GM19035 (cell line): ENCODE data around the gene ARHGAP8.
"Not testable (repeated sequence)": the region's sequence is repeated elsewhere in the genome, so short reads cannot be mapped to it uniquely, and the experiment has no call there.

Experiments used
- ATAC-seq: cut with Tn5 transposase; IDR thresholded peaks from one replicate; pipeline ENCODE4 v1.9.1; 2021; ENCODE audit not compliant: unreplicated experiment

ARHGAP8 gene

DNA sequence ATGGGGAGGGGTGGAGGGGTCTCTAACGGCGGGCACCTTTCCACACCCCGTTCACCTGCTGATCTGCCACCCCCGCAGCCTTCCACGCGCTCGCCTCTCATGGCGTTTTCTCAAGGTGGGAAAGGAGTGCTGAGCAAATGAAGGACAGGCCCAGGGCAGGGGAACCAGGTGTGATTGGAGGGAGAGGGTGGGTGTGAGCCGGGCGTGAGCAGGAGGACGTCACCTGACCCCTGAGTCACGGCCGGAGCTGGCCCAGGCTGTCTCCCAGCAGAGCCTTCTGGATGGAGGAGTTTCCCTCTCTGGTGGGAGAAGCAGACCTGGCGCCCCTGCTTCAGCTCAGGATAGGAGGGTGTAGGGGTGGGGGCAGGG, 14.0 kb upstream of the ARHGAP8 start:
- ATAC-seq, result no peak

- ATAC-seq, result no peak
Measured at GRCh38 chr22:44739024-44739423, 13.4 kb upstream of the ARHGAP8 start.

- ATAC-seq, result not testable (repeated sequence)
Measured at GRCh38 chr22:44739666-44740065, 12.7 kb upstream of the ARHGAP8 start.

DNA sequence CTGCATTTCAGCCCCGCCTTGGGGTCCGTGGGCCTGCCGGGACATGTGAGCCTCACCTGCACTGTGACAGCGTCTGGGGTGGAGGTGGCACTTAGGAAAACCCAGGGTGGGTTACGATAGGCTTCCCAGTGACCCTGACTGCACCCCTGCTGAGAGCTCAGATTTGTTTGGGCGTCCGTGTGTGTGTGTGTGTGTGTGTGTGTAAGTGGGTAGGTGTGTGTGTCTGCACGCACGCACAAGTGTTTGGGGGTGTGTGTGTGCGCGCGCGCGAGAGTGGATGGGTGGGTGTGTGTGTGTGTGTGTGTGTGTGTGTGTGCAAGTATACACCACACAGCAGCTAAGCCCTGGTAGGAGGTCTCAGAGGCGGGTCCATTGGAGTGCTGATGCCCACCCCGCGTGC, 12.1 kb upstream of the ARHGAP8 start:
- no peak for ATAC-seq

GRCh38 chr22:44741929-44742328, 10.4 kb upstream of the ARHGAP8 start:
- ATAC-seq, result no peak

DNA sequence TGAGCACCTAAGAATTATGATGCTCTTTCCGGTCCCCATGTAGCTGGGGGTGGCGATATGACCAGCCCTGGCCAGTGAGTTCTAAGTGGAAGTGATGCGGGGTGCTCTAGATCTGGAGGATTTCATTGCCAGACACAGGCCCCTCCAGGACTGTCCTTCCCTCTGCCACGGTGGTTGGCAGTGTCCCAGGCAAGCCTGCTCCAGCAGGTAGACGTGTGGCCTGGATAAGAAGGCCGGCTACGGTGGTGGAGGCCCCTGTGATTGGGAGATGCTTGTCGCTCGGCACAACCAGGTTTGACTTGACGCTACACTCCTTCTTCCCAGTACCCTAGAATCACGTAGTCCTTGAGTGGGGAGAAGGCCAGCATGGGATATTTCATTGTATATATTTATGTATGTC, 9.1 kb upstream of the ARHGAP8 start:
- ATAC-seq, result no peak

GRCh38 chr22:44743804-44744211, 8.6 kb upstream of the ARHGAP8 start:
- ATAC-seq, result no peak

DNA sequence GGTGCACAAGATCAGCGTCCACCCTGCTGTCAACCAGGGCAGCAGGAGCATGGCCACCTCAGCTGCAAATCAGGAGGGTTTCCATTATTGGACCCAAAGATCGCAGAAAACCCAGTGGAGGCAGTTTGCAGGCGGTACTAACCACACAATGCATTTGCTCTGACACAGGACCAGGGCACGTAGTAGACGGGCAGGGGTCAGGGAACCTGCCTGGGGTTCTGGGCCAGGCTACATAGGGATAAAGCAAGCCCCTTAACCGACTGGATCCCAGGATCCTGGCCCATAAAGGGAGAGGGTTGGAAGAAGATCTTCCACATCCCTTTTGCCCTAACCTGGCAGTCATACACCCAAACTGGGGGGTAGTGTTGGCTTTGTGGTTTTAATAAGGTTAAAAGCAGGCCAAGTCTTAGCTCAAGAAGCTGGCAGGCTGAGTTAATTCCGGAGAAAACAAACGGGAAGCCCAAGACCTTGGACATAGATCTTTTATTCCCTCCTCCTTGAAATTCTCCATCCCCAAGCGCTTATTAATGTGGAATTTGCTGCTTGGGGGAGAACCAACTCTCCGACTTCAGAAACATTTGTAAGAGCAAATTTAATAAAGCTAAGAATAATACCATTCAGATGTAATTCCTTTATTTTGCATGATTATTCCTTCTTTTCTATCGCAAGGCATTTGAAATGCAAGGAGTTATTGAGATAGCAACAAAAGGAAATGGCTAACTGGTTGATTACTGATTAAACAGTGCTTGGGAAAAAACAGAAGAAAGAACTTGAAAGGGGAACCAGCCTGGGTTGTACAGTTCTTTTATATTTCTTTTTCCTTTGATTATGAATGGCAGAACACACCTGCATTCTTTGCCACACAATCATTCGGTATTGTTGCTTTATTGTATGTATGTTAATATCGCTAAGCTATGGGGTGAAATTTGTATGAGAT, 6.3 kb upstream of the ARHGAP8 start:
- no peak for ATAC-seq

- ATAC-seq, result not testable (repeated sequence)
Measured at GRCh38 chr22:44747784-44748127, 4.6 kb upstream of the ARHGAP8 start.

GRCh38 chr22:44748524-44748923, 3.9 kb upstream of the ARHGAP8 start:
- ATAC-seq, result no peak

DNA sequence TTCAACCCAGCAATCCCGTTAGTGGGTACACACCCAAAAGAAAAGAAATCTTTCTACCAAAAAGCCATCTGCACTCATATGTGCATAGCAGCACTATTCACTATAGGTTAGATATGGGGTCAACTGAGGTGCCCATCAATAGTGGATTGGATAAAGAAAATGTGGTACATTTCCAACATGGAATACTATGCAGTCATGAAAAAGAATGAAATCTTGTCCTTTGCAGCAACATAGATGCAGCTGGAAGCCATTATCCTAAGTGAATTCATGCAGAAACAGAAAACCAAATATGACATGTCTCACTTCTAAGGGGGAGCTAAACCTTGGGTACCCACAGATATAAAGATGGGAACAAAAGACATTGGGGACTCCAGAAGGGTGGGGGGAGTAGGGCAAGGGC, 1.9 kb upstream of the ARHGAP8 start:
- ATAC-seq, result no peak

DNA sequence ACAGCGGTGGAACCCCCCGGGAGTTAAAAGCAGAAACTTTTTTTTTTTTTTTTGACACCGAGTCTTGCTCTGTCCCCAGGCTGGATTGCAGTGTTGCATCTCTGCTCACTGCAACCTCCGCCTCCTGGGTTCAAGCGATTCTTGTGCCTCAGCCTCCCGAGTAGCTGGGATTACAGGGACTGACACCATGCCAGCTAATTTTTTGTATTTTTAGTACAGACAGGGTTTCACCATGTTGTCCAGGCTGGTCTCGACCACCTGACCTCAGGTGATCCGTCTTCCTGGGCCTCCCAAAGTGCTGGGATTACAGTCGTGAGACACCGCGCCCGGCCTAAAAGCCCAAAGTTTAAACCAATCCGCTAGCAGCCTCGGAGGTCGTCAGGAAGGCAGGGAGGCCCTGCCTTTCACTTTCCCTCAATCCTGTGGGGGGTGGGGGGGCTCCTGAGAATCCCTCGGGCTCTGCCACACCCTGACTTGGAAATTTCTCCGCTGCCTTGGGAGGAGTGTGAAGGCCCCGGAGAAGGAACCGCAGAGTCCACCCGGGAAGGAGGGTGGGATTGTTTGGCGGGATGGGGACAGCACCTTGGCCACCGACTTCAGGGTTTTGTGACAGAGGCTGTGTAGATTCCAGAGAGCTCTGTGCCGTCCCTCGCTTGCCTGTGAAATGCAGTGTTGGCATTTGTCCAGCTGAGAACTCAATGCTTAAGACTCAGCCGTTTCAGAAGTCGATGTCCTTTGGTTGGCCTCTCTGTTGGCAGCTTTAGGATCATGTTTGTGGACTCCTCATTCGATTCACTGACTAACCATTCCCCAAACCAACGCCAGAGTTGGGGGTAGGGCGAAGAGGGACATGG, 1.0 kb downstream of the ARHGAP8 start:
- no peak for ATAC-seq

DNA sequence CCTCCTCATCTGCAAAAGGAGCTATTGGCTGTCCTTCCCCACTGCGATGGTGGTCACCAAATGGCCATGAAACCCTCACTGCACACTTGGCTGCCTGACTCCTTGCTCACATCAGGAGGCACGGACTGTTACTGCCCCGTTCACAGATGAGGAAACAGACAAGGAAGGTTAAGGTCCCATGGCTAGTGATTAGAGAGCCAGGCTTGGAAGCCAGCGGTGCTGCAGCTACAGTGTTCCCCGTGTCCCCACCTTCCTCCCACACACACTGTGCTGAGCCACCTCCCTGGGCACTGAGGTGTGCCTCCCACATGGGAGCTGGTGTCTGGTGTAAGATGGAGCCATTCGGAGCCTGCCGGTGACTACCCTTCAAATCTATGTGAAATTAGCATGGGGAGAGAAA, 2.6 kb downstream of the ARHGAP8 start:
- ATAC-seq, result no peak

- no peak for ATAC-seq
Measured at GRCh38 chr22:44755417-44755816, 3.0 kb downstream of the ARHGAP8 start.

GRCh38 chr22:44755956-44756361, 3.6 kb downstream of the ARHGAP8 start:
- no peak for ATAC-seq

- ATAC-seq, result no peak
Measured at GRCh38 chr22:44758344-44758973, 6.1 kb downstream of the ARHGAP8 start.

DNA sequence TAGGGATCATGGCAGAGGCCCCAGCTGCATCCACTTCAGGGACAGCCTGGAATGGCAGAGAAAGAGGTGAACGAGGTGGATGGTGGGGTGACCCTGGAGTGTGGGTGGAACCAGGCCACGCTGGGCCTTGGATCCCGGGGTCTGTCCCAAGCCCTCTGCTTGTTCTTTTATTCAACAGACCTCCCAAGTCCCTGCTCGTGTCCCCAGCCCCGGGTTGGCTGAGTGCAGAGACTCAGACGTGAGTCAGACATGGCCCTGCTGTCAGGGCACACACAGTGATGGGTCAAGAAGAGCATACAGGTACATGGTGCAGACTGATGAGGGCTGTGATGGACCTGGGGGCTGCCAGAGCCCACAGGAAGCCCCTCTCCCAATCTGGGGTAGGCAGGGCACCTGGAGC, 6.6 kb downstream of the ARHGAP8 start:
- ATAC-seq, result no peak

DNA sequence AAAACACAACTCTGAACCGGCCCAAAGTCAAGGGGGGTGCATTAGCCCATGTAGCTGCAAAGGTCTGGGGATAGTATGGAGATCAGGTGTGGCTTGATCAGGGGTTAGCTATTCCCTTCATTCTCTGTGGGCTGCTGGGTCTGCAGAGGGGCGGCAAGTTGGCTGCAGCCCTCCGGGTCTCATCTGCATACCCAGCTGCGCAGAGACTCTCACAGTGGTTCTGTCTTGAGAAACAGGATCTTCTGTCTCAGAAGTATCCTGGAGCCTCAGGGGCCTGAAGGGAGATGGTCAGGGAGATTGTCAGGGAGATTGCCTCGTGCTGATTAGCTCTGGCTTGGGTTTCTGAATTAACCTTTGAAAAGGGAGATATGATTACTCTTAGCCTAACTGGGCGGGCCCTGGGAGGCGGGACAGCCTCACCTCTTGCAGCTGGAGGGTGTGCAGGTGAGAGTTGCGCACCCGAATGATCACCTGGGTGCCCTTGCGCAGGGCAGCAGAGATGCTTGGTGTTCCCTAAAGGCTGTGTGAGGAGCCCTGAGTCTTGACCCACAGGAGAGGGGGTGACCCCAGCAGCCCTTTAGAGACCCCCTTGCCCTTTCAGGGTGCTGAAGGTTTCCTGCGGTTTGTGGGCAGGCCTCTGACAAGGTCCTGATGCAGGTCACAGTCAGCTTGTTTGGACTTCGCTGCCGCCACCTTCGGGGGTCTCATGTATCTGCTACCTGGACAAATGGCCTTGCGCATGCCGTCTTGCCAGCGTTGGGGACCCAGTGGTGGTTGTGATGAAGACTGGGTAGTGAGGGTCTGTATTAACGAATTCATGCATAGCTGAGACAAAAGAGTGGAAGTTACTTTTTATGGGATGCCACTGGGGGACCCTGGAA, 7.3 kb downstream of the ARHGAP8 start:
- ATAC-seq, result no peak

DNA sequence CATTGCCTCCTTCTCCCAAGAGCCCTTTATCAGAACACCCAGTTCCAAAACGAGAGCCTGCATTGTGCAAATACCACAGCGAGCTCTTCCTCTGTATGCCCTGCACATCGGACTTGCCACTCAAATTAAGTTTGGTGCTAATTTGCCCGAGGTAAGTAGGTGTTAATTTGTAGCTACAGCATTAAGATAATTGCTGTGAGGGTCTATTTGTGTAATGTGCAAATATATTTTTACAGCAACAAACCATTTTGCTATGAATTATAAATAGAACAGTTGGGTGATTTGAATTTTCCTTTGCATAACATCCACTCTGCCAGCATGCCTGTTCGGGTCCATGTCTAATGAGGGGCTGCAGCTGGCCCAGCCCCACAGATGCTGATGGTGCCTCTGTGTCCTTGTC, 8.1 kb downstream of the ARHGAP8 start:
- no peak for ATAC-seq

DNA sequence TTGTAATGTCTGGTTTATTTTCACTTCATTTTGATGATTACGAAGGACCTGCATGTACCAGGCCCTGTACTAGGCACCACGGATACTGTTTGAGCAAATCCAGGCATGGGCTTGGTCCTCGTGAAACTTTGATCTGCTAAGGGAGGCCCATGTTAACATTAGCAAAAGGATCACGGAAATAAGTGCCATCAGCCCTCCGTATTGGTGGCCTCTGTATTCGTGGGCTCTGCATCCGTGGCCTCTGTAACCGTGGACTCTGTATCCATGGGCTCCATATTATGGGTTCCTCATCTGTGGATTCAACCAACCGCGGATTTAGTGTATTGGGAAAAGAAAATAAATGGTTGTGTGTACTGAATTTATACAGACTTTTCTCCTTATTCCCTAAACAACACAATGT, 8.7 kb downstream of the ARHGAP8 start:
- ATAC-seq, result no peak

GRCh38 chr22:44764373-44764772, 12.0 kb downstream of the ARHGAP8 start:
- ATAC-seq, result no peak
